ENCODE measurements around the gene FOXO3B.
"Not testable (repeated sequence)": the region's sequence is repeated elsewhere in the genome, so short reads cannot be mapped to it uniquely, and the experiment has no call there.

FOXO3B gene

GRCh38 chr17:18677381-18677780 is 4.7 kb downstream of the FOXO3B start:
- not testable (repeated sequence) for H3K36me3 Mint-ChIP-seq (ENCODE audit: insufficient read depth); H3K4me3 Mint-ChIP-seq; H3K27me3 Mint-ChIP-seq; H3K4me1 Mint-ChIP-seq (ENCODE audit: low read depth in 2 of 2); ATAC-seq (replicated peaks); H3K27ac Mint-ChIP-seq; H3K9me3 Mint-ChIP-seq; DNase-seq

GRCh38 chr17:18676928-18677327 is 5.2 kb downstream of the FOXO3B start:
- H3K9me3 Mint-ChIP-seq; H3K4me1 Mint-ChIP-seq (ENCODE audit: low read depth in 2 of 2); H3K36me3 Mint-ChIP-seq (ENCODE audit: insufficient read depth); H3K27me3 Mint-ChIP-seq; H3K4me3 Mint-ChIP-seq; H3K27ac Mint-ChIP-seq; DNase-seq; ATAC-seq (replicated peaks): not testable (repeated sequence)

- H3K9me3 Mint-ChIP-seq; H3K4me1 Mint-ChIP-seq (ENCODE audit: low read depth in 2 of 2); H3K27me3 Mint-ChIP-seq; ATAC-seq (replicated peaks); H3K4me3 Mint-ChIP-seq; H3K27ac Mint-ChIP-seq; DNase-seq; H3K36me3 Mint-ChIP-seq (ENCODE audit: insufficient read depth): not testable (repeated sequence)
Observed at GRCh38 chr17:18672395-18673227, 9.5 kb downstream of the FOXO3B start.

- not testable (repeated sequence) for DNase-seq; H3K27ac Mint-ChIP-seq; H3K9me3 Mint-ChIP-seq; H3K27me3 Mint-ChIP-seq; H3K4me3 Mint-ChIP-seq; H3K4me1 Mint-ChIP-seq (ENCODE audit: low read depth in 2 of 2); H3K36me3 Mint-ChIP-seq (ENCODE audit: insufficient read depth); ATAC-seq (replicated peaks)
Observed at GRCh38 chr17:18668625-18669024, 13.5 kb downstream of the FOXO3B start.

- not testable (repeated sequence) for H3K36me3 Mint-ChIP-seq (ENCODE audit: insufficient read depth); H3K4me3 Mint-ChIP-seq; DNase-seq; ATAC-seq (replicated peaks); H3K27me3 Mint-ChIP-seq; H3K27ac Mint-ChIP-seq; H3K4me1 Mint-ChIP-seq (ENCODE audit: low read depth in 2 of 2)
- peaks cover 3 to 12% of the 10 kb centered on the region in 2 donors for H3K9me3 Mint-ChIP-seq
Observed at GRCh38 chr17:18667535-18667934, 14.6 kb downstream of the FOXO3B start.

- not testable (repeated sequence) for H3K27ac Mint-ChIP-seq; H3K27me3 Mint-ChIP-seq; DNase-seq; H3K4me3 Mint-ChIP-seq; H3K36me3 Mint-ChIP-seq (ENCODE audit: insufficient read depth); H3K4me1 Mint-ChIP-seq (ENCODE audit: low read depth in 2 of 2); ATAC-seq (replicated peaks)
- peaks cover 3 to 12% of the 10 kb centered on the region in 2 donors for H3K9me3 Mint-ChIP-seq
Observed at GRCh38 chr17:18666326-18666725, 15.8 kb downstream of the FOXO3B start.

GRCh38 chr17:18661924-18662624 is 20.0 kb downstream of the FOXO3B start:
- H3K36me3 Mint-ChIP-seq (ENCODE audit: insufficient read depth); DNase-seq; ATAC-seq (replicated peaks); H3K4me1 Mint-ChIP-seq (ENCODE audit: low read depth in 2 of 2); H3K27me3 Mint-ChIP-seq; H3K4me3 Mint-ChIP-seq; H3K27ac Mint-ChIP-seq: not testable (repeated sequence)
- peaks cover 3 to 12% of the 10 kb centered on the region in 2 donors for H3K9me3 Mint-ChIP-seq

- H3K27me3 Mint-ChIP-seq, result peaks cover 9 to 14% of the 10 kb centered on the region in 2 donors
- not testable (repeated sequence) for H3K4me3 Mint-ChIP-seq; H3K27ac Mint-ChIP-seq; DNase-seq; H3K9me3 Mint-ChIP-seq; H3K4me1 Mint-ChIP-seq (ENCODE audit: low read depth in 2 of 2); H3K36me3 Mint-ChIP-seq (ENCODE audit: insufficient read depth)
- peak; percentile 73 for ATAC-seq (replicated peaks)
Observed at GRCh38 chr17:18650094-18650493, 32.0 kb downstream of the FOXO3B start.

GRCh38 chr17:18644291-18644690 is 37.8 kb downstream of the FOXO3B start, which contains the start of gene TBC1D28:
TBC1D28 (minus strand) TSS chr17:18644391; CDS start chr17:18641352, 3,039 bp downstream.
- not testable (repeated sequence) for H3K27me3 Mint-ChIP-seq; H3K36me3 Mint-ChIP-seq (ENCODE audit: insufficient read depth); H3K4me3 Mint-ChIP-seq; DNase-seq; ATAC-seq (replicated peaks); H3K9me3 Mint-ChIP-seq; H3K4me1 Mint-ChIP-seq (ENCODE audit: low read depth in 2 of 2); H3K27ac Mint-ChIP-seq

GRCh38 chr17:18643124-18643523 is 39.0 kb downstream of the FOXO3B start:
- H3K27me3 Mint-ChIP-seq; H3K4me3 Mint-ChIP-seq; H3K4me1 Mint-ChIP-seq (ENCODE audit: low read depth in 2 of 2); H3K9me3 Mint-ChIP-seq; ATAC-seq (replicated peaks); DNase-seq; H3K36me3 Mint-ChIP-seq (ENCODE audit: insufficient read depth); H3K27ac Mint-ChIP-seq: not testable (repeated sequence)

GRCh38 chr17:18638357-18638756 is 43.8 kb downstream of the FOXO3B start:
- not testable (repeated sequence) for H3K4me3 Mint-ChIP-seq; H3K4me1 Mint-ChIP-seq (ENCODE audit: low read depth in 2 of 2); ATAC-seq (replicated peaks); H3K36me3 Mint-ChIP-seq (ENCODE audit: insufficient read depth); DNase-seq; H3K9me3 Mint-ChIP-seq; H3K27ac Mint-ChIP-seq
- H3K27me3 Mint-ChIP-seq, result peaks cover 26 to 29% of the 10 kb centered on the region in 2 donors

GRCh38 chr17:18636237-18636636 is 45.9 kb downstream of the FOXO3B start:
- H3K36me3 Mint-ChIP-seq (ENCODE audit: insufficient read depth); H3K4me1 Mint-ChIP-seq (ENCODE audit: low read depth in 2 of 2); H3K4me3 Mint-ChIP-seq; DNase-seq; ATAC-seq (replicated peaks); H3K27ac Mint-ChIP-seq; H3K9me3 Mint-ChIP-seq: not testable (repeated sequence)
- H3K27me3 Mint-ChIP-seq, result peaks cover 26 to 29% of the 10 kb centered on the region in 2 donors

GRCh38 chr17:18635773-18636172 is 46.3 kb downstream of the FOXO3B start:
- H3K9me3 Mint-ChIP-seq; H3K4me1 Mint-ChIP-seq (ENCODE audit: low read depth in 2 of 2); ATAC-seq (replicated peaks); H3K36me3 Mint-ChIP-seq (ENCODE audit: insufficient read depth); H3K4me3 Mint-ChIP-seq; DNase-seq; H3K27ac Mint-ChIP-seq: not testable (repeated sequence)
- peaks cover 26 to 29% of the 10 kb centered on the region in 2 donors for H3K27me3 Mint-ChIP-seq
